HG02763 (cell line): ENCODE results near the gene PCLO.
"Not testable (repeated sequence)": the region's sequence is repeated elsewhere in the genome, so short reads cannot be mapped to it uniquely, and the experiment has no call there.

ENCODE experiments used
- ATAC-seq: cut with Tn5 transposase; IDR thresholded peaks from one replicate; pipeline ENCODE4 v1.9.1; 2021; ENCODE audit warnings: mild to moderate bottlenecking, moderate library complexity; ENCODE audit not compliant: unreplicated experiment

PCLO gene

GRCh38 chr7:82965088-82966036 lies 197.3 kb downstream of the PCLO start:
- ATAC-seq, result no peak

GRCh38 chr7:82964150-82964882 lies 198.4 kb downstream of the PCLO start:
- ATAC-seq, result no peak

GRCh38 chr7:82961240-82961639 lies 201.4 kb downstream of the PCLO start:
- no peak for ATAC-seq

GRCh38 chr7:82959528-82959927 lies 203.2 kb downstream of the PCLO start:
- ATAC-seq, result no peak

GRCh38 chr7:82957521-82957920 lies 205.2 kb downstream of the PCLO start:
- no peak for ATAC-seq

GRCh38 chr7:82953324-82954027 lies 209.2 kb downstream of the PCLO start:
- ATAC-seq, result no peak

- no peak for ATAC-seq
These were observed 212.2 kb downstream of the PCLO start for GRCh38 chr7:82950436-82950835.

GRCh38 chr7:82945480-82945879 lies 217.2 kb downstream of the PCLO start:
- no peak for ATAC-seq

- ATAC-seq, result no peak
These were observed 217.6 kb downstream of the PCLO start for GRCh38 chr7:82945056-82945455.

- no peak for ATAC-seq
These were observed 230.2 kb downstream of the PCLO start for GRCh38 chr7:82932516-82932915.

- no peak for ATAC-seq
These were observed 236.2 kb downstream of the PCLO start for GRCh38 chr7:82926477-82926876.

GRCh38 chr7:82925331-82925730 lies 237.4 kb downstream of the PCLO start:
- no peak for ATAC-seq

- no peak for ATAC-seq
These were observed 256.2 kb downstream of the PCLO start for GRCh38 chr7:82906502-82906901.

- no peak for ATAC-seq
These were observed 257.8 kb downstream of the PCLO start for GRCh38 chr7:82904871-82905270.

- not testable (repeated sequence) for ATAC-seq
These were observed 261.6 kb downstream of the PCLO start for GRCh38 chr7:82901098-82901497.

GRCh38 chr7:82897500-82897899 lies 265.2 kb downstream of the PCLO start:
- ATAC-seq, result no peak

GRCh38 chr7:82894341-82894740 lies 268.3 kb downstream of the PCLO start:
- ATAC-seq, result not testable (repeated sequence)

- no peak for ATAC-seq
These were observed 276.4 kb downstream of the PCLO start for GRCh38 chr7:82886324-82886723.

- ATAC-seq, result no peak
These were observed 296.8 kb downstream of the PCLO start for GRCh38 chr7:82865856-82866255.

GRCh38 chr7:82859106-82859850 lies 303.4 kb downstream of the PCLO start:
- no peak for ATAC-seq

GRCh38 chr7:82851121-82851520 lies 311.6 kb downstream of the PCLO start:
- no peak for ATAC-seq
